Spleen (tissue), 11 donors: ENCODE results near the gene MACROH2A1. TPM values are rescaled to one million over a fixed set of nuclear protein-coding genes. Genes with fewer than 3 reads are reported as not detected.

Experiments
- DNase-seq: peaks from one replicate; pipeline ENCODE4 v3.0.0-alpha.2; 2020
- H3K27ac ChIP-seq, 8 donors: fragments of 200-600 bp; sonication (generic) in 7 of 8; 1 replicate in 4 of 8; 2 replicates in 4 of 8; pipeline versions ENCODE4 v1.5.0 to v1.8.0; 2016 to 2021; ENCODE audit warnings: inconsistent platforms in 4 of 8, mild to moderate bottlenecking in 4 of 8, moderate library complexity in 1 of 8
- H3K27me3 ChIP-seq, 7 donors: fragments of 200-600 bp; sonication (generic) in 6 of 7; replicated peaks in 1 of 7; 1 replicate in 4 of 7; 2 replicates in 3 of 7; pipeline versions ENCODE4 v1.5.0 to v1.8.0; 2016 to 2021; ENCODE audit warnings: inconsistent platforms in 3 of 7, mild to moderate bottlenecking in 1 of 7
- H3K36me3 ChIP-seq, 6 donors: fragments of 200-600 bp; sonication (generic) in 5 of 6; 1 replicate in 4 of 6; 2 replicates in 2 of 6; pipeline versions ENCODE4 v1.5.0 to v1.8.0; 2016 to 2021; ENCODE audit warnings: inconsistent platforms in 2 of 6
- H3K4me1 ChIP-seq, 6 donors: fragments of 200-600 bp; sonication (generic) in 5 of 6; 1 replicate in 3 of 6; 2 replicates in 3 of 6; pipeline versions ENCODE4 v1.5.0 to v1.8.0; 2016 to 2021; ENCODE audit warnings: inconsistent platforms in 3 of 6
- H3K4me3 ChIP-seq, 8 donors: fragments of 200-600 bp; sonication (generic) in 7 of 8; 1 replicate in 4 of 8; 2 replicates in 4 of 8; pipeline versions ENCODE4 v1.5.0 to v1.8.0; 2016 to 2021; ENCODE audit warnings: inconsistent platforms in 4 of 8, mild to moderate bottlenecking in 4 of 8, moderate library complexity in 2 of 8
- H3K9me3 ChIP-seq, 8 donors: fragments of 200-600 bp; sonication (generic) in 7 of 8; 1 replicate in 4 of 8; 2 replicates in 4 of 8; pipeline versions ENCODE4 v1.5.0 to v1.8.0; 2016 to 2021; ENCODE audit warnings: inconsistent platforms in 4 of 8
- POLR2A ChIP-seq, 3 donors: fragments of 450-650 bp; IDR thresholded peaks; one replicate each; pipeline ENCODE4 v1.5.1; 2017; ENCODE audit warnings: antibody characterized with exemption in 3 of 3, mild to moderate bottlenecking in 1 of 3
- POLR2AphosphoS5 ChIP-seq, 3 donors: sonication (generic); formaldehyde crosslinking; IDR thresholded peaks; one replicate each; pipeline ENCODE4 v1.5.1; 2017; ENCODE audit warnings: antibody characterized with exemption in 3 of 3
- WGBS, 5 donors: extraction: QIAGEN DNeasy Blood & Tissue Kit in 3 of 5; methylation state at CpG; one replicate each; pipeline versions ENCODE4 v1.1.5 to v1.1.7; 2013 to 2018; 5-methylcytosine and 5-hydroxymethylcytosine counted together
- intact Hi-C: fragments of 100-400 bp; cut with DNase I; formaldehyde crosslinking; loops from one replicate; pipeline ENCODE4 v1.15.0; 2023; ENCODE audit warnings: low total_unique reads
- polyA plus RNA-seq, 3 donors: library from polyadenylated mRNA; stranded (reverse); fragments of 200-250 nt; gene quantifications; one replicate each; pipeline ENCODE4 v1.2.1, GENCODE V29; 2013
- total RNA-seq, 7 donors: library from RNA; depleted of rRNA in 3 of 7; stranded (reverse); fragments of >200 nt in 3 of 7; fragmentation: NEBNext Ultra II Directional in 4 of 7; extraction: Animal tissue kit (Norgen Biotek cat#: 25700) in 4 of 7; gene quantifications; one replicate each; pipeline versions ENCODE4 v1.1.0 to v1.2.1, GENCODE V29; 2016 to 2021
- TF ChIP-seq, protein P1 (sequence below), 11 experiments: fragments of 200-600 bp in 7 of 11; fragments of 450-650 bp in 4 of 11; sonication (generic) in 4 of 11; IDR thresholded peaks in 8 of 11; conservative IDR thresholded peaks in 3 of 11; 1 replicate in 7 of 11; 2 replicates in 4 of 11; pipeline versions ENCODE4 v1.4.0 to v1.8.0; 2016 to 2021; ENCODE audit warnings: antibody characterized with exemption in 11 of 11, inconsistent platforms in 4 of 11, mild to moderate bottlenecking in 1 of 11
- donor health status: healthy with polysubstance abuse.
- donor health status: DM: no; HTN: no; CAD: no; lungs with moderate emphysema.
- donor health status: DM: no; HTN: no; CAD: no.
- donor health status: Bipolar disorder and iron deficiency.
- donor health status: healthy.
- donor health status: DM: no; HTN: no; CAD: no.
- donor health status: DM: yes; HTN: yes; CAD: no.

Gene MACROH2A1
- total and polyA plus RNA-seq, 10 donors = 88.1 to 288 (median 175) TPM

- TF ChIP-seq POLR2A (IDR thresholded peaks at IDR 0.05) = no peak
- Histone ChIP-seq H3K9me3 (no peaks in the 10 kb centered on the region), H3K27ac (peak overlapping the region in 4 of 8 donors; percentile 11 to 45 (median 36)), H3K36me3 (no peaks in the 10 kb centered on the region), H3K4me1 (peaks cover 0 to 58% (median 9%) of the 10 kb centered on the region in 6 donors), H3K27me3 (peaks cover 0 to 23% (median 0%) of the 10 kb centered on the region in 7 donors), H3K4me3 (no peak overlapping the region)
- DNase-seq = peak; percentile 63
- WGBS, 5 donors = 69 to 81% (median 73%) methylated on average over 10 to 13 of the region's 13 CpGs
- intact Hi-C loops = no loop called here
These were observed 38.9 kb upstream of the MACROH2A1 start for GRCh38 chr5:135437796-135438560.

DNA sequence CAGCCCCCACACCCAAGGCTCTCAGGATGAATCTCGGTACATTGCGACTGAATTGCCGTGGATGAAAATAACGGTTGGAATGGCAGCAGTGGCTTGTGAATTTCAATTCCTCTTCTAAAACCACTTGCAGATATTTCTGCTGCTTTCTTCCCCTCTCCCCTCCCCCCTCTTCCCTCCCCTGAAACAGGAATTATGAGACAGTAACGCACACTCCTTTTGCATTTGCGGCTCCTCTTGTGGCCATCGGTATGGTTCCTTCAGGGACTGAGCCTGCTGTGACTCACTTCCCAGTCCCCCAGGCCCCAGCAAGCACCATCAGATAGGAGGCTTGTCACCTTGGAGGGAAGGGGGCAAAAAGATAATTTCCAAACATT lies 38.4 kb upstream of the MACROH2A1 start:
- intact Hi-C loops = no loop called here
- Histone ChIP-seq H3K36me3 (no peaks in the 10 kb centered on the region), H3K9me3 (no peaks in the 10 kb centered on the region), H3K27ac (peak overlapping the region in 4 of 8 donors; percentile 11 to 45 (median 36)), H3K27me3 (peaks cover 0 to 23% (median 0%) of the 10 kb centered on the region in 7 donors), H3K4me3 (no peak overlapping the region), H3K4me1 (peaks cover 0 to 58% (median 9%) of the 10 kb centered on the region in 6 donors)
- WGBS, 5 donors = 19 to 57% (median 26%) methylated on average over 7 of the region's 7 CpGs
- TF ChIP-seq, protein P1, sequence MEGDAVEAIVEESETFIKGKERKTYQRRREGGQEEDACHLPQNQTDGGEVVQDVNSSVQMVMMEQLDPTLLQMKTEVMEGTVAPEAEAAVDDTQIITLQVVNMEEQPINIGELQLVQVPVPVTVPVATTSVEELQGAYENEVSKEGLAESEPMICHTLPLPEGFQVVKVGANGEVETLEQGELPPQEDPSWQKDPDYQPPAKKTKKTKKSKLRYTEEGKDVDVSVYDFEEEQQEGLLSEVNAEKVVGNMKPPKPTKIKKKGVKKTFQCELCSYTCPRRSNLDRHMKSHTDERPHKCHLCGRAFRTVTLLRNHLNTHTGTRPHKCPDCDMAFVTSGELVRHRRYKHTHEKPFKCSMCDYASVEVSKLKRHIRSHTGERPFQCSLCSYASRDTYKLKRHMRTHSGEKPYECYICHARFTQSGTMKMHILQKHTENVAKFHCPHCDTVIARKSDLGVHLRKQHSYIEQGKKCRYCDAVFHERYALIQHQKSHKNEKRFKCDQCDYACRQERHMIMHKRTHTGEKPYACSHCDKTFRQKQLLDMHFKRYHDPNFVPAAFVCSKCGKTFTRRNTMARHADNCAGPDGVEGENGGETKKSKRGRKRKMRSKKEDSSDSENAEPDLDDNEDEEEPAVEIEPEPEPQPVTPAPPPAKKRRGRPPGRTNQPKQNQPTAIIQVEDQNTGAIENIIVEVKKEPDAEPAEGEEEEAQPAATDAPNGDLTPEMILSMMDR (IDR thresholded peaks at IDR 0.05 in 8 of 11, conservative IDR thresholded peaks at IDR 0.05 in 3 of 11) = no peak
- TF ChIP-seq POLR2A (IDR thresholded peaks at IDR 0.05) = no peak
- no peak for TF ChIP-seq POLR2AphosphoS5 (IDR thresholded peaks at IDR 0.05)
- no peak for DNase-seq

DNA sequence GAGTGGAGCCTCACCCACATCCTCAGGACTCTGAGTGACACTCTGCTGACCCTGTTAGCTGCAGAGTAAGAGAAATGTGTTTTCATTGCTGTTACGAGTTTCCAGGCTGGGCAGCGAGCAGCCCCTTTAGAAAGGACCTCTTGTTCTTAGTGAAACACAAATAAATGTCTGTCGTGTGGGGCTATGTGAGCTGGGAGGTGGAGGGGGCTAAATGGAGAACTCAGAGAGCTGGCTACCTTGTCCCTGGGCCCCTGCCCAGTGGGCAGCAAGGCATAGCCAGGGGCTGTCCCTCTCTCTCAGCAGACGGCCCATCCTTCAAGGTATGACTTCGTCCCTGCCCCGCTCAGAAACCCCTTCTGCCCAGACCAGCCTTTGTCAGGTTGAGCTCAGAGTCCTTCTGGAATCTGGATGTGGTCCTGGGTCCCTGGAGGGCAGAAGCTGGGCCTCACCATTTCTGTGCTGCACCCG lies 38.0 kb upstream of the MACROH2A1 start:
- no peaks in the 10 kb centered on the region for H3K36me3 ChIP-seq
- intact Hi-C loops = no loop called here
- 36 to 54% (median 50%) methylated on average over 5 to 7 of the region's 7 CpGs for WGBS, 5 donors
- TF ChIP-seq POLR2AphosphoS5 (IDR thresholded peaks at IDR 0.05) = no peak
- H3K4me3 ChIP-seq = no peak overlapping the region
- H3K27ac ChIP-seq = peak overlapping the region in 3 of 8 donors; percentile 36 to 45 (median 37)
- DNase-seq = no peak
- H3K9me3 ChIP-seq = no peaks in the 10 kb centered on the region
- H3K27me3 ChIP-seq = peaks cover 0 to 23% (median 0%) of the 10 kb centered on the region in 7 donors
- H3K4me1 ChIP-seq = peaks cover 0 to 55% (median 9%) of the 10 kb centered on the region in 6 donors

DNA sequence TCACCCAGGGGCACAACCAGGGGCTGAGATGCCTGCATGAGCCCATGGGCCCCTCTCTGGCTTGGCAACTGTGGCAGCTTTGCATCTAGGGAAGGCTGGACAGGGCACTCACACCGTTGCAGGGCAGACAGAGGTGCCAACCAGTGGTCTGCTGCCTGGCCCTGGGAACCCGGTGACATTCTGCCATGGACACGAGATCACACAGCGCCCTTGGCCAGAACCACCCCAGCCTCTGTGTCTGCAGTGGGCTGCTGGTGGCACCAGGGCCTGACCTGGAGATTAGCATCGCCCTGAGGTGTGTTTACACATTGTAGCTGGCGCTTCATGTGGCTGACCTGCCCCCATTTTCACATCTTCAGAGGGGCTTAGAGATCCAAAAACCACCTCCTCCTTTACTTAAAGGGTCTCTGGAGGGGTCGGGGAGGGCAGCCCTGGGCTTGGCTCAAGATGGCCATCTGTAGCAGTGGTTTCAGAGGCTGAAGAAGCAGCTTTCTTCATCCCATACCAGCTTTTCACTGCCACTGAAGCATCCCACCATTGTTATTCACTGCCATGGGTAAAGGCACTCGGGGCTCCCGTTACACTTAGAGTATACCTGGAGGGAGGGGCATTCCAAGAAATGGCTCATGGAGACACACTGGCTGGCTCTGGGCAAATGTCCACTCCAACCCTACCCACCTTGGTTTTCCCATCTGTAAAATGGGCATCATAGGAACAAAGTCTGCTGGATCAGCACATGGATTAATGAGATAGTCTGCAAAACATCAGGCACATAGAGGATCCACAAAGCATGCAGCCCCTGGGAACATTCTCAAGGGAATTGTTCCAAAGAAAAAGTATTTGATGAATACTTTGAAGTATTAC lies 36.7 kb upstream of the MACROH2A1 start:
- 81 to 90% (median 85%) methylated on average over 5 to 9 of the region's 9 CpGs for WGBS, 5 donors
- no peak overlapping the region for H3K4me3 ChIP-seq
- H3K9me3 ChIP-seq = no peaks in the 10 kb centered on the region
- peaks cover 0 to 48% (median 7%) of the 10 kb centered on the region in 6 donors for H3K4me1 ChIP-seq
- H3K27me3 ChIP-seq = peaks cover 0 to 23% (median 0%) of the 10 kb centered on the region in 7 donors
- H3K36me3 ChIP-seq = no peaks in the 10 kb centered on the region
- peak; percentile 60 for DNase-seq
- intact Hi-C loops = no loop called here
- TF ChIP-seq POLR2A (IDR thresholded peaks at IDR 0.05) (no peak), POLR2AphosphoS5 (IDR thresholded peaks at IDR 0.05) (no peak)
- TF ChIP-seq, protein P1 (IDR thresholded peaks at IDR 0.05 in 8 of 11, conservative IDR thresholded peaks at IDR 0.05 in 3 of 11) = no peak
- H3K27ac ChIP-seq = no peak overlapping the region
